ENCODE measurements around the gene CDH4.

Gene CDH4

DNA sequence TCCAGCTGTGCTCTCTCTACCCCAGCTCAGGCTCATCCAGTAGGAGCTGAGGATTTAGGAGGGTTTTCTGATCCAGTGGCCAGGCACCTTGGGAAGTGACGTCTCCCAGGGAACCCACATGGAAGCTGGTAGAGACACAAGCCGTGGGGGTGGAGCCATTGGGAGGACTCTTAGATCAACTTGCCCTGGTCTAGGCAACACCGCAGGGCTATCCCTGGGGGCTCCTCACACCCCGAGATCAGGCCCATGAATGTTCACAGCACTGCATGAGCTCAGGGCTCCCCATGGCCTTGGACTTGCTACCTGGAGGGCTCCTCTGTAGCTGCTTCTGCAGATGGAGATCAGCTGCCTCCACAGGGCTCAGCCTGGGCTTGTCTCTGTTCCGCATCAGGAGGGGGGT lies 112.1 kb downstream of the CDH4 start:
- TF ChIP-seq SIN3A (IDR thresholded peaks at IDR 0.05; ENCODE audit: borderline replicate concordance, insufficient read depth, low read length) = no peak
- TF ChIP-seq, protein P1, sequence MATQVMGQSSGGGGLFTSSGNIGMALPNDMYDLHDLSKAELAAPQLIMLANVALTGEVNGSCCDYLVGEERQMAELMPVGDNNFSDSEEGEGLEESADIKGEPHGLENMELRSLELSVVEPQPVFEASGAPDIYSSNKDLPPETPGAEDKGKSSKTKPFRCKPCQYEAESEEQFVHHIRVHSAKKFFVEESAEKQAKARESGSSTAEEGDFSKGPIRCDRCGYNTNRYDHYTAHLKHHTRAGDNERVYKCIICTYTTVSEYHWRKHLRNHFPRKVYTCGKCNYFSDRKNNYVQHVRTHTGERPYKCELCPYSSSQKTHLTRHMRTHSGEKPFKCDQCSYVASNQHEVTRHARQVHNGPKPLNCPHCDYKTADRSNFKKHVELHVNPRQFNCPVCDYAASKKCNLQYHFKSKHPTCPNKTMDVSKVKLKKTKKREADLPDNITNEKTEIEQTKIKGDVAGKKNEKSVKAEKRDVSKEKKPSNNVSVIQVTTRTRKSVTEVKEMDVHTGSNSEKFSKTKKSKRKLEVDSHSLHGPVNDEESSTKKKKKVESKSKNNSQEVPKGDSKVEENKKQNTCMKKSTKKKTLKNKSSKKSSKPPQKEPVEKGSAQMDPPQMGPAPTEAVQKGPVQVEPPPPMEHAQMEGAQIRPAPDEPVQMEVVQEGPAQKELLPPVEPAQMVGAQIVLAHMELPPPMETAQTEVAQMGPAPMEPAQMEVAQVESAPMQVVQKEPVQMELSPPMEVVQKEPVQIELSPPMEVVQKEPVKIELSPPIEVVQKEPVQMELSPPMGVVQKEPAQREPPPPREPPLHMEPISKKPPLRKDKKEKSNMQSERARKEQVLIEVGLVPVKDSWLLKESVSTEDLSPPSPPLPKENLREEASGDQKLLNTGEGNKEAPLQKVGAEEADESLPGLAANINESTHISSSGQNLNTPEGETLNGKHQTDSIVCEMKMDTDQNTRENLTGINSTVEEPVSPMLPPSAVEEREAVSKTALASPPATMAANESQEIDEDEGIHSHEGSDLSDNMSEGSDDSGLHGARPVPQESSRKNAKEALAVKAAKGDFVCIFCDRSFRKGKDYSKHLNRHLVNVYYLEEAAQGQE (IDR thresholded peaks at IDR 0.05; ENCODE audit: insufficient read depth in 1 of 2, low read depth in 2 of 2, low read length in 2 of 2) = no peak
- peak; percentile 57 for TF ChIP-seq POLR2AphosphoS5 (IDR thresholded peaks at IDR 0.05; ENCODE audit: low read depth, low read length)
- TF ChIP-seq TAF1 (IDR thresholded peaks at IDR 0.05; ENCODE audit: borderline replicate concordance, insufficient read depth, low read length) = no peak
- TF ChIP-seq FOXP2 (optimal IDR thresholded peaks at IDR 0.05; ENCODE audit: borderline replicate concordance, extremely low read depth, extremely low read length, insufficient read depth) = no peak

DNA sequence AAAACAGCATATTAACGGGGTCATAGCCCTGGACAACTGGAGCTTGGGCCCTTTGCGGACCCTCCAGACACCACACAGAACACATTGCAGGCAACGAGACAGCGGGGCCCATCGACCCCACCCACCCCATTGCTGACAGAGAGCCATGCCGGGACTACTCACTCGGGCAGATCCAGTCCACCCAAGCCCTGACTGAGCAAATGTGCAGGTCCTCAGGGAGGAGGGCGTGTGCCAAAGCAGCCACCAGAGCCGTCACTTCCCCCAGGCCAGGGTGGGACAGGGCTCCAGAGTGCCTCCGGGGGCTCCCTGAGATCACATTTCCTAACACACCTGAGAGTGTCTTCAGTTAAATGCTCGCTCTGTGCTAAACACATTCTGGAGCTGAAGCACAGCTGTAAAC lies 114.9 kb downstream of the CDH4 start:
- TF ChIP-seq POLR2AphosphoS5 (IDR thresholded peaks at IDR 0.05; ENCODE audit: low read depth, low read length) = no peak; the same call in 1 of the 2 replicates
- TF ChIP-seq, protein P1 (IDR thresholded peaks at IDR 0.05; ENCODE audit: insufficient read depth in 1 of 2, low read depth in 2 of 2, low read length in 2 of 2) = no peak
- TF ChIP-seq TAF1 (IDR thresholded peaks at IDR 0.05; ENCODE audit: borderline replicate concordance, insufficient read depth, low read length) = no peak
- TF ChIP-seq SIN3A (IDR thresholded peaks at IDR 0.05; ENCODE audit: borderline replicate concordance, insufficient read depth, low read length) = no peak
- TF ChIP-seq FOXP2 (optimal IDR thresholded peaks at IDR 0.05; ENCODE audit: borderline replicate concordance, extremely low read depth, extremely low read length, insufficient read depth) = no peak

DNA sequence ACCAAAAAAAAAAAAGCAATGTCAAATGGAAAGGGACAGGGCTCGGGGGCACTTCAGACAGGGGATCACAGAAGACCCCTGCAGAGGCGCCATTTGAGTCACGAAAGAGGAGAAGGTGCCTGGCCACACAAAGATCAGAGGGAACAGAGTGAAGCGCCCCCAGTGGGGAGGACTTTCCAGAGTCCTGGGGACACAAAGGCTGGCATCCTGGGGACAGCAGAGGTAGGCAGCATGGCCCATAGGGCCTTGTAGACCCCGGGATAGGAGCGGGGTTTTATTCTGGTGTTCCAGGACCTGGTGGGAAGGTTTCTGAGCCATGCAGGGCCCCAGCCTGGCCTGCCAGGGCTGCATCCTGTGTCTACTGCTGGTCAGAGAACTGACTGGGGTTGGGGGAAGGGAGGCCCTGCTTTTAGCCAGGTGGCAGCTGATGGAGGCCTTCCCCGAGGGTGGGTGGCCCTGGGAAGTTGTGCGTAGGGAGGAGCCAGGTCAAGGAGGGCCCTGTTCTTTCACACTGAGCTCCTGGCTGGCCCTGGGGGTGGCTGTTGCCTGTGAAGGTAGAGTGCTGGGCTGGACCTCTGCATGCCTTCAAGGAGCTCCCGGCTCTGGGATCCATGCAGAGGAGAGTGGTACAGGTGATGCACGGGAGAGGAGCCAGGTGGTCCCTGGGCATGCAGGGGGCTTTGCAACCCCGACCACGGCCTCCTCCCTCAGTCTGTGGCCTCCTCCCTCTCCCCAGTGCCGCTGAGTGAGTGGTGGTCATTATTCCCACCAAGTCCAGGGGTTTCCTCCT lies 117.9 kb downstream of the CDH4 start:
- TF ChIP-seq, protein P1 (IDR thresholded peaks at IDR 0.05; ENCODE audit: insufficient read depth in 1 of 2, low read depth in 2 of 2, low read length in 2 of 2) = no peak
- TF ChIP-seq POLR2AphosphoS5 (IDR thresholded peaks at IDR 0.05; ENCODE audit: low read depth, low read length) (peak; percentile 75), FOXP2 (optimal IDR thresholded peaks at IDR 0.05; ENCODE audit: borderline replicate concordance, extremely low read depth, extremely low read length, insufficient read depth) (no peak), SIN3A (IDR thresholded peaks at IDR 0.05; ENCODE audit: borderline replicate concordance, insufficient read depth, low read length) (no peak)

DNA sequence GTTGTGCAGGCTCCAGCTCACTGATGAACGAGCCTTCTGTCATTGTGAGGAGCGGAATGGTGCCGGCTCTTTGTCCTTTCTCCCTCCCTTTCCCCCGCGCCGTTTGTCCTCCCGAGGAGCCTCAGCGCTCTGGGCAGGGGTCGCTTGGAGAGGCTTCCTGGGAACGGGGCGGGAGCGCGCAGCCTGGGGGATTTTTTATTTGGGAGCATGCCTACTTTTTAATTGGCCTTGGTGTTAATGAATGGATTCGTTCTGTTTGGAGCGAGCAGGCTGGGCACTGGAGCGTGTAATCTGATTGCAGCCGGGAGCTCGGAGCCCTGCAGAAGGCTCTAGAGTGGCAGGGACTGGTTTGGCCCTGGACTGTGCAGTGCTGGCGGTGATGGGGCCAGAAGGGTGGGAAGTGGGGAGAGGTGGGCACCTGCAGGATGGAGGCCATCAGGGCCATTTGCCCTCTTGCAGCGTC lies 118.8 kb downstream of the CDH4 start:
- TF ChIP-seq, protein P1 (IDR thresholded peaks at IDR 0.05; ENCODE audit: insufficient read depth in 1 of 2, low read depth in 2 of 2, low read length in 2 of 2) = no peak
- TF ChIP-seq POLR2AphosphoS5 (IDR thresholded peaks at IDR 0.05; ENCODE audit: low read depth, low read length) = peak; percentile 17; the same call in 1 of the 2 replicates

All from PFSK-1 (cell line).